Heart left ventricle (tissue), 16 donors: ENCODE data around the gene THSD4. TPM values are rescaled to one million over a fixed set of nuclear protein-coding genes. Genes with fewer than 3 reads are reported as not detected.

ENCODE experiments used
- ATAC-seq, 4 donors: fragments of 200-7000 bp; cut with Tn5 transposase; one replicate each; pipeline ENCODE4 v1.9.1; 2020 to 2022; ENCODE audit warnings: moderate library complexity in 4 of 4, mild to moderate bottlenecking in 3 of 4, moderate number of reproducible peaks in 1 of 4
- DNase-seq, 5 donors: peaks; one replicate each; pipeline ENCODE4 v3.0.0-alpha.2; 2020
- H3K27ac ChIP-seq, 12 donors: fragments of 200-600 bp; sonication (generic) in 4 of 12; one replicate each; pipeline versions ENCODE4 v1.5.0 to v1.8.0; 2016 to 2022; ENCODE audit warnings: mild to moderate bottlenecking in 2 of 12
- H3K27me3 ChIP-seq, 9 donors: fragments of 200-600 bp; sonication (generic) in 2 of 9; one replicate each; pipeline versions ENCODE4 v1.5.1 to v1.8.0; 2016 to 2022; ENCODE audit warnings: mild to moderate bottlenecking in 3 of 9
- H3K36me3 ChIP-seq, 9 donors: fragments of 200-600 bp; sonication (generic) in 2 of 9; one replicate each; pipeline versions ENCODE4 v1.5.0 to v1.8.0; 2018 to 2022; ENCODE audit warnings: mild to moderate bottlenecking in 2 of 9
- H3K4me1 ChIP-seq, 12 donors: fragments of 200-600 bp; sonication (generic) in 4 of 12; one replicate each; pipeline versions ENCODE4 v1.5.0 to v1.8.0; 2016 to 2022; ENCODE audit warnings: mild to moderate bottlenecking in 3 of 12
- H3K4me3 ChIP-seq, 12 donors: fragments of 200-600 bp; sonication (generic) in 4 of 12; one replicate each; pipeline versions ENCODE4 v1.5.0 to v1.8.0; 2017 to 2022; ENCODE audit warnings: mild to moderate bottlenecking in 9 of 12, moderate library complexity in 4 of 12
- H3K9me3 ChIP-seq, 12 donors: fragments of 200-600 bp; sonication (generic) in 4 of 12; one replicate each; pipeline versions ENCODE4 v1.5.0 to v1.8.0; 2016 to 2022; ENCODE audit warnings: mild to moderate bottlenecking in 1 of 12
- CTCF ChIP-seq, 12 donors: fragments of 200-600 bp; sonication (generic) in 4 of 12; IDR thresholded peaks; one replicate each; pipeline versions ENCODE4 v1.5.0 to v1.8.0; 2018 to 2022; ENCODE audit warnings: antibody characterized with exemption in 12 of 12, mild to moderate bottlenecking in 5 of 12
- POLR2A ChIP-seq, 2 donors: fragments of 450-650 bp; IDR thresholded peaks; one replicate each; pipeline ENCODE4 v1.6.1; 2017; ENCODE audit warnings: antibody characterized with exemption in 2 of 2, mild to moderate bottlenecking in 2 of 2, moderate library complexity in 2 of 2
- WGBS, 4 donors: extraction: QIAGEN DNeasy Blood & Tissue Kit in 2 of 4; methylation state at CpG; one replicate each; pipeline versions ENCODE4 v1.1.5 to v1.1.7; 2013 to 2018; 5-methylcytosine and 5-hydroxymethylcytosine counted together
- intact Hi-C, 10 donors: fragments of 100-400 bp; cut with DNase I; formaldehyde crosslinking; loops; one replicate each; pipeline versions ENCODE4 v1.11.1 to v1.14.2; 2022
- polyA plus RNA-seq, 2 donors: library from polyadenylated mRNA; stranded (reverse); fragments of 200-250 nt; gene quantifications; one replicate each; pipeline ENCODE4 v1.2.3, GENCODE V29; 2013
- total RNA-seq, 9 donors: library from RNA; depleted of rRNA in 2 of 9; stranded (reverse); fragments of >200 nt in 2 of 9; fragmentation: NEBNext Ultra II Directional in 3 of 9; extraction: Animal tissue kit (Norgen Biotek cat#: 25700) in 3 of 9; gene quantifications; one replicate each; pipeline versions ENCODE4 v1.1.0 to v1.2.4, GENCODE V29; 2016 to 2023
- donor health status: ischemic (EF 13 %, LVEDD 7.1; RV severe dilation, severe dysfunction).
- donor health status: healthy with polysubstance abuse.
- donor health status: DM: no; HTN: yes; CAD: no.
- donor health status: DM: no; HTN: no; CAD: no.
- donor health status: ischemic (EF 25% LVEDD 6.9; RV normal size, moderate dysfunction).
- donor health status: ischemic (EF 25% LVEDD 5.7; RV mildly dilated, moderate dysfunction).
- donor health status: healthy.
- donor health status: DM: yes; HTN: yes; CAD: no.
- donor health status: ischemic (EF 35%, LVEDD 5.7; RV mildly dilated, moderate dysfunction).
- donor health status: nonischemic (EF 11% LVEDD 7.7; RV severe dilation, severe dysfunction).
- donor health status: DM: yes; HTN: yes; CAD: no.
- donor health status: PGD.
- donor health status: ischemic (EF 29% LVEDD 5.4; RV normal size, mild dysfunction).
- donor health status: nonischemic (EF 23%, LVEDD 6.1; RV moderate dilation, normal function).

Gene THSD4
- total and polyA plus RNA-seq, 11 donors = 32.6 to 206 (median 93.2) TPM

- WGBS, 4 donors = 35 to 50% (median 47%) methylated on average over 3 of the region's 3 CpGs
- Histone ChIP-seq H3K4me1 (peaks cover 0 to 28% (median 6%) of the 10 kb centered on the region in 12 donors), H3K27me3 (no peaks in the 10 kb centered on the region), H3K36me3 (no peaks in the 10 kb centered on the region), H3K4me3 (no peak overlapping the region), H3K27ac (peak overlapping the region in 2 of 12 donors; percentile 0 to 42), H3K9me3 (peaks cover 0 to 3% (median 0%) of the 10 kb centered on the region in 12 donors)
- TF ChIP-seq POLR2A (IDR thresholded peaks at IDR 0.05) = no peak
- TF ChIP-seq CTCF (IDR thresholded peaks at IDR 0.05) = no peak
- intact Hi-C loops = loop anchor here in 3 of 10 donors (5.0 to 10.0 kb wide), 2 partner anchors 111 to 442 kb away; no protein-coding TSS in a partner anchor
- ATAC-seq = peak in 1 of 4 donors; percentile 47
- DNase-seq = no peak
These were observed 450.4 kb downstream of the THSD4 start for GRCh38 chr15:71565631-71566160.

GRCh38 chr15:71566226-71566625 lies 451.0 kb downstream of the THSD4 start:
- WGBS, 4 donors = 87 to 95% (median 91%) methylated on average over 3 of the region's 3 CpGs
- no peak for DNase-seq
- H3K4me1 ChIP-seq = peaks cover 0 to 28% (median 6%) of the 10 kb centered on the region in 12 donors
- no peaks in the 10 kb centered on the region for H3K27me3 ChIP-seq
- peak overlapping the region in 2 of 12 donors; percentile 20 to 42 for H3K27ac ChIP-seq
- no peak overlapping the region for H3K4me3 ChIP-seq
- H3K9me3 ChIP-seq = peaks cover 0 to 3% (median 0%) of the 10 kb centered on the region in 12 donors
- no peak for ATAC-seq
- TF ChIP-seq CTCF (IDR thresholded peaks at IDR 0.05) (no peak), POLR2A (IDR thresholded peaks at IDR 0.05) (no peak)
- intact Hi-C loops = loop anchor here in 3 of 10 donors (5.0 to 10.0 kb wide), 2 partner anchors 111 to 441 kb away; no protein-coding TSS in a partner anchor
- no peaks in the 10 kb centered on the region for H3K36me3 ChIP-seq

- no peaks in the 10 kb centered on the region for H3K27me3 ChIP-seq
- peaks cover 0 to 29% (median 6%) of the 10 kb centered on the region in 12 donors for H3K4me1 ChIP-seq
- WGBS, 4 donors = 60 to 77% (median 65%) methylated on average over 3 of the region's 3 CpGs
- no peak overlapping the region for H3K4me3 ChIP-seq
- H3K27ac ChIP-seq = no peak overlapping the region
- H3K9me3 ChIP-seq = peaks cover 0 to 3% (median 0%) of the 10 kb centered on the region in 12 donors
- no peaks in the 10 kb centered on the region for H3K36me3 ChIP-seq
- intact Hi-C loops = loop anchor here in 3 of 10 donors (5.0 to 10.0 kb wide), 2 partner anchors 112 to 440 kb away; no protein-coding TSS in a partner anchor
- DNase-seq = no peak
- peak in 2 of 4 donors; percentile 42 to 54 for ATAC-seq
- no peak for TF ChIP-seq CTCF (IDR thresholded peaks at IDR 0.05)
- no peak for TF ChIP-seq POLR2A (IDR thresholded peaks at IDR 0.05)
These were observed 451.9 kb downstream of the THSD4 start for GRCh38 chr15:71567173-71567572.

GRCh38 chr15:71568227-71568626 lies 453.0 kb downstream of the THSD4 start:
- Histone ChIP-seq H3K27me3 (no peaks in the 10 kb centered on the region), H3K36me3 (no peaks in the 10 kb centered on the region), H3K9me3 (peaks cover 0 to 3% (median 0%) of the 10 kb centered on the region in 12 donors), H3K27ac (no peak overlapping the region), H3K4me1 (peaks cover 0 to 38% (median 8%) of the 10 kb centered on the region in 12 donors), H3K4me3 (no peak overlapping the region)
- no peak for DNase-seq
- intact Hi-C loops = loop anchor here in 3 of 10 donors (5.0 to 10.0 kb wide), 2 partner anchors 113 to 439 kb away; no protein-coding TSS in a partner anchor
- WGBS, 4 donors = 74 to 91% (median 76%) methylated on average over 1 of the region's 1 CpG
- TF ChIP-seq POLR2A (IDR thresholded peaks at IDR 0.05) (no peak), CTCF (IDR thresholded peaks at IDR 0.05) (no peak)
- no peak for ATAC-seq
